ENCODE results near the gene SYMPK. TPM values are rescaled to one million over a fixed set of nuclear protein-coding genes. Genes with fewer than 3 reads are reported as not detected.
A peak's percentile ranks its signal among the peaks of the same experiment; 100 is the strongest.
"Not testable (repeated sequence)": the region's sequence is repeated elsewhere in the genome, so short reads cannot be mapped to it uniquely, and the experiment has no call there.

SYMPK gene
- total and polyA plus RNA-seq, 5 experiments from 2014 or later, result 4.4 to 91.1 (median 15.4) TPM

DNA sequence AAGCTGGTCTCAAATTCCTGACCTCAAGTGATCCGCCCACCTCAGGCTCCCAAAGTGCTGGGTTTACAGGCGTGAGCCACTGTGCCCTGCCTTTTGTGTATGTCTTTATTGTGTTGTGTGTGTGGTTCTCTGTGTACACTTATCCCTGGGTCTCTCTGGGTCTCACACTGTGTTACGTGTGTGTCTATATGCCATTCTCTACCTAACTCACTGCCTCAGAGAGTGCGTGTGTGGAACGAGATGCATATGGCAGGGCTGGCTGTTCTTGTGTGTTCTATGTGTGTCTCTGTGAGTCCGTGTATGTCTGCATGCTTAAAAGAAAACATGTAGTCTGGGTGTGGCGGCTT lies 11.6 kb upstream of the SYMPK start:
- no peaks in the 10 kb centered on the region for H3K9me3 Mint-ChIP-seq
- POLR2A ChIA-PET, result no interaction called here
- H3K4me1 Mint-ChIP-seq, result peaks cover 6 to 16% (median 13%) of the 10 kb centered on the region in 4 donors
- ATAC-seq (no peak), DNase-seq (no peak)
- H3K36me3 Mint-ChIP-seq, result no peaks in the 10 kb centered on the region
- peaks cover 19 to 50% (median 29%) of the 10 kb centered on the region in 5 donors for H3K27me3 Mint-ChIP-seq
- no peak overlapping the region for H3K27ac Mint-ChIP-seq
- no peak overlapping the region for H3K4me3 Mint-ChIP-seq

DNA sequence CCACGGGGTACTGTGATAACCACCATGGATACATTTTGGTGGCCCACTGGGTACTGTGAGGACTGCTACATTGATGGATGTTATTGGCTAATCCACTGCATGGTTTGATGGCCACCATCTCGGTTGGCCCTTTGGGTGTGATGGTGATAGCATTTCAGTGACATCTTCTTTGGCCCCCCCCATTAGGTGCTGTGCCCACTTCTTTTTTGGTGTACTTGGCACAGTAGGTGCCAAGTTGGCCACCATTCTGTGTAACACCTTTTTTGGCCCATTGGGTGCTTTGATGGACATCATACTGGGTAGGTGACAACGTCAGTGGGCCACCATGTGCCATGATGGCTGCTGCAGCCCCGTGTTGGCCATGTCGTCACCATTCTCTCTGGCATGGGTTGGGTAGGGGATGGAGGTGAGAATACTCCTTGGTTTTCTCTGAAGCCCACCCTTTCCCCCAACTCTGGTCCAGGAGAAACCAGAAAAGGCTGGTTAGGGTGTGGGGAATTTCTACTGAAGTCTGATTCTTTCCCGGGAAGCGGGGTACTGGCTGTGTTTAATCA lies 10.3 kb upstream of the SYMPK start:
- H3K27me3 Mint-ChIP-seq, result peaks cover 13 to 40% (median 24%) of the 10 kb centered on the region in 5 donors
- POLR2A ChIA-PET, result no interaction called here
- no peak for DNase-seq
- no peaks in the 10 kb centered on the region for H3K36me3 Mint-ChIP-seq
- H3K4me3 Mint-ChIP-seq, result no peak overlapping the region
- H3K4me1 Mint-ChIP-seq, result peaks cover 4 to 13% (median 11%) of the 10 kb centered on the region in 4 donors
- no peaks in the 10 kb centered on the region for H3K9me3 Mint-ChIP-seq
- no peak for ATAC-seq
- H3K27ac Mint-ChIP-seq, result peak overlapping the region in 1 of 10 donors; percentile 62

DNA sequence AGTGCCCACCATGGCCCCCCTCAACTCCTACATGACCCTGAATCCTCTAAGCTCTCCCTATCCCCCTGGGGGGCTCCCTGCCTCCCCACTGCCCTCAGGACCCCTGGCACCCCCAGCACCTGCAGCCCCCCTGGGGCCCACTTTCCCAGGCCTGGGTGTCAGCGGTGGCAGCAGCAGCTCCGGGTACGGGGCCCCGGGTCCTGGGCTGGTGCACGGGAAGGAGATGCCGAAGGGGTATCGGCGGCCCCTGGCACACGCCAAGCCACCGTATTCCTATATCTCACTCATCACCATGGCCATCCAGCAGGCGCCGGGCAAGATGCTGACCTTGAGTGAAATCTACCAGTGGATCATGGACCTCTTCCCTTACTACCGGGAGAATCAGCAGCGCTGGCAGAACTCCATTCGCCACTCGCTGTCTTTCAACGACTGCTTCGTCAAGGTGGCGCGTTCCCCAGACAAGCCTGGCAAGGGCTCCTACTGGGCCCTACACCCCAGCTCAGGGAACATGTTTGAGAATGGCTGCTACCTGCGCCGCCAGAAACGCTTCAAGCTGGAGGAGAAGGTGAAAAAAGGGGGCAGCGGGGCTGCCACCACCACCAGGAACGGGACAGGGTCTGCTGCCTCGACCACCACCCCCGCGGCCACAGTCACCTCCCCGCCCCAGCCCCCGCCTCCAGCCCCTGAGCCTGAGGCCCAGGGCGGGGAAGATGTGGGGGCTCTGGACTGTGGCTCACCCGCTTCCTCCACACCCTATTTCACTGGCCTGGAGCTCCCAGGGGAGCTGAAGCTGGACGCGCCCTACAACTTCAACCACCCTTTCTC lies 9.4 kb upstream of the SYMPK start:
- no peak overlapping the region for H3K27ac Mint-ChIP-seq
- H3K4me1 Mint-ChIP-seq, result peaks cover 4 to 9% (median 8%) of the 10 kb centered on the region in 4 donors
- no peak overlapping the region for H3K4me3 Mint-ChIP-seq
- no peaks in the 10 kb centered on the region for H3K9me3 Mint-ChIP-seq
- DNase-seq (no peak), ATAC-seq (no peak)
- no peaks in the 10 kb centered on the region for H3K36me3 Mint-ChIP-seq
- peaks cover 10 to 32% (median 19%) of the 10 kb centered on the region in 5 donors for H3K27me3 Mint-ChIP-seq
- POLR2A ChIA-PET, result no interaction called here

DNA sequence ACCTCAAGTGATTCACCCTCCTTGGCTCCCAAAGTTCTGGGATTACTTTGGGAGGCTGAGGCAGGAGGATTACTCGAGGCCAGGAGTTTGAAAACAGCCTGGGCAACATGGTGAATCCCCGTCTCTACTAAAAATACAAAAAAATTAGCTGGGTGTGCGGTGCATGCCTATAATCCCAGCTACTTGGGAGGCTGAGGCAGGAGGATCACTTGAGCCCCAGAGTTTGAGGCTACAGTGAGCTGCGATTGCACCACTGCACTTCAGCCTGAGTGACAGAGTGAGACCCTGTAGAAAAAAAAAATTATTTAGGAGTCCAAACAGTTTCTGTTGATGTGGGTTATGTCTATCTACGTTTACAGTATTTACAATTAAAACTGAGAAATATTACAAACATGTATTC lies 7.9 kb upstream of the SYMPK start:
- no peak for ATAC-seq
- no peak for DNase-seq
- Mint-ChIP-seq H3K4me3 (no peak overlapping the region), H3K9me3 (no peaks in the 10 kb centered on the region), H3K27ac (no peak overlapping the region), H3K36me3 (no peaks in the 10 kb centered on the region), H3K4me1 (peaks cover 0 to under 1% (median 0%) of the 10 kb centered on the region in 4 donors), H3K27me3 (peaks cover 5 to 23% (median 12%) of the 10 kb centered on the region in 5 donors)
- POLR2A ChIA-PET, result no interaction called here

DNA sequence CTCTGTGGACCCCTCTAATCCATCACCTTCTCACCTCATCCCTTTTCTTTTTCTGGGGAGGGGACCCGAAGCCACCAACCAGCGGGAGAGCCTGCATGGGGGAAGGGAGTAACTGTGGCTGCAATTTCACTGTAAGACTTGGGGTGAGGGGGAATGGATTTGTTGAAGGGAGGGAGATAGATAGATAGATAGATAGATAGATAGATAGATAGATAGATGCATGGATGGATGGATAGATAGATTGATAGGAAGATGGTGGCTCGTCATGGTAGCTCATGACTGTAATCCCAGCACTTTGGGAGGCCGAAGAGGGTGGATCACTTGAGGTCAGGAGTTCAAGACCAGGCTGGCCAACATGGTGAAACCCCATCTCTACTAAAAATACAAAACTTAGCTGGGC lies 4.3 kb upstream of the SYMPK start:
- ATAC-seq, H3K36me3 Mint-ChIP-seq, H3K27ac Mint-ChIP-seq, H3K4me3 Mint-ChIP-seq, POLR2A ChIA-PET, DNase-seq, H3K9me3 Mint-ChIP-seq: not testable (repeated sequence)
- Mint-ChIP-seq H3K27me3 (peaks cover 5 to 24% (median 20%) of the 10 kb centered on the region in 5 donors), H3K4me1 (peaks cover 10 to 23% (median 19%) of the 10 kb centered on the region in 4 donors)

DNA sequence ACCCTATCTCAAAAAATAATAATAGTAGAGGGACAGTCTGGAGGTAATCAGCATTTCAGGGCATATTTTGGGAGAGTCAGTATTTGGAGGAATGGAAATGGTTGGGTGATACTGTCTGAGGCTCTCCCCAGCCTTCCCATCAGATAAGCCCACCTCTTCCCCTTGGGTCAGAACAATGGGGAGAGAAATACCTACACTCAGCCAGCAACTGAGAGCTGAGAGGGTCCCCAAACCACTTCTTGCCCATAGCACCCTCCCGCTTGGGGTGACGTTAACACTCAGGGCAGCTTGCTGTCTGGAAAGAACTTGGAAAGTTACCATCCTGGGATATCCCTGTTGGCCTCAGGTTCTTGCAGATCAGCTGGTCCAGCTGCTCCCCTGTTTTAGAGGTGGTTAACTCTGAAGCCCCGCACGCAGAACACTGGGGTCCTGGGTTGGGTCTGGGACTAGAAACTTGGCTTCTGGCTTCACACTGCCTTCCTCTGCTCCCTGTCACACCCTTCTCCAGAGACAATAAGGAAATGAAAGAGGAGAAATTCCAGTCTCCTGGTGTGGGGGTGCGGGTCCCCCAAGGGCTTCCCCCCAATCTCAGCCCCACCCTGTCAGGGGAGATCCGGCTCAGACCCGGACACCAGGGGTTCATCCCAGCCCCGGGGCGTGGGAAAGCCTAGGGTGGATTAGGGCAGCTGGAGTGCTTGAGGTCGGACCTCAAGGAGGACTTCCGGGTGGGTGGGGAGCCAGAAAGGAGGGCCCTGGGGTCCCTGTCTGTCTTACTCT lies 3.6 kb upstream of the SYMPK start:
- no peaks in the 10 kb centered on the region for H3K36me3 Mint-ChIP-seq
- no peak for DNase-seq
- H3K9me3 Mint-ChIP-seq, result no peaks in the 10 kb centered on the region
- POLR2A ChIA-PET, result interaction anchor here (1.6 kb wide), 1 partner anchor 20 kb away, joined by 6 read pairs; no protein-coding TSS in a partner anchor
- H3K27me3 Mint-ChIP-seq, result peaks cover 5 to 24% (median 20%) of the 10 kb centered on the region in 5 donors
- ATAC-seq, result no peak
- no peak overlapping the region for H3K27ac Mint-ChIP-seq
- peaks cover 13 to 28% (median 25%) of the 10 kb centered on the region in 4 donors for H3K4me1 Mint-ChIP-seq
- no peak overlapping the region for H3K4me3 Mint-ChIP-seq

DNA sequence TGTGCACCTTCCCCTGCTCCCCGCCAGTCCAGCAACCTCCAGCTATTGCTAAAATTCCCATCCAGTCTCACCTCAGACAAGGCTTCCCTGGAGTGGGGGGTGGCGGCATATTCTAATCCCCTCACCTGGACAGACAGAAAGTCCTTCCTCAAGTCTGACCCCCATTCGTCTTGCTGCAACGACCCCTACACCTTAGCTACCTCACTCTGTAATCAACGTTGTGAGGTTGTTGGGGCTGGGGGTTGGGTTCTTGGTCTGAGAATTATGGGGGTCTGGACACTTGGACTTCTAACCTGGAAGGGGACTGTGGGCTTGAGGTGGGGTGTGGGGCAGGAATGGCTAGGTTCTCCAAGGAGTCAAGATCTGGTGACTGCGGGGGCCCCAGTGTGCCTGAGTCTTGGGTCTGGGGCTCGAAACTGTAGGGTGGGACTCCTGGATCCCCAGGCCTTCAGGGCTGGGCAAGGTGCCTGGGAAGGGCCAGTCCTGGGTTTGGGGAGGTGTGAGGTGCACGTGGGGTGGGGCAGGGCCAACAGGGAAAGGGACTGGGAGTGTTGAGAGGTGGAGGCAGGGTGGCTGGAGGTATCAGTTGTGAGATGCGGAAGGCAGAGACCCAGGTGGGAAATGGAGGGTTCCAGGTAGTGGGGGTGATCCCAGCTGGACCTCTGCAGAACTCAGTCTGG lies 2.5 kb upstream of the SYMPK start:
- H3K27ac Mint-ChIP-seq, result peak overlapping the region in 1 of 10 donors; percentile 24
- no peak for DNase-seq
- no peaks in the 10 kb centered on the region for H3K9me3 Mint-ChIP-seq
- peak overlapping the region in 4 of 10 donors; percentile 2 to 94 (median 9) for H3K4me3 Mint-ChIP-seq
- no peak for ATAC-seq
- POLR2A ChIA-PET, result interaction anchor here (1.1 to 1.6 kb wide), 2 partner anchors 21 to 72 kb away, joined by 3 to 6 read pairs; no protein-coding TSS in a partner anchor
- H3K4me1 Mint-ChIP-seq, result peaks cover 13 to 34% (median 32%) of the 10 kb centered on the region in 4 donors
- H3K36me3 Mint-ChIP-seq, result no peaks in the 10 kb centered on the region
- peaks cover 5 to 24% (median 20%) of the 10 kb centered on the region in 5 donors for H3K27me3 Mint-ChIP-seq

DNA sequence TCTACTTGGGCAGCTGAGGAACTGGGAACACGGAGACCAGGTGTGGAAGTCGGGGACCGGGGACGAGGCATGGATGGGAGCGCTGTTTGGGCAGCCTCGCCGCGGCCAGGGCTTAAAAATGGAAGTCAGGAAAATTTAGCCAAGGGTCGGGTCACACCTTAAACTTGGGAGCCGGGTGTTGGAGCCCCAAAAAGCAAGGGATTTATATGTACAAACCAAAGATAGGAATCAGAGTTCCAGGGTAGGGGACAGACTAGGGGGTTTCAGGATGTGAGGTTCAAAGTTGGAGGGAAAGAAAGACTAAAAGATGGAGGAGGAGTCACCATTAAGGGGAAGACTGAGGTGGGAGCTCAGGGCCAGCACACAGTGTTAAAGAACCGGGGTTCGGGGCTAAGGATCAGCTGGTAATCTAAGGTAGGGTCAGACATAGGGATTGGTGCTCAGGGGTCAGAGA lies 1.7 kb upstream of the SYMPK start:
- peak overlapping the region; percentile 41 to 94 (median 64) for H3K4me3 Mint-ChIP-seq
- ATAC-seq (no peak), DNase-seq (no peak)
- H3K4me1 Mint-ChIP-seq, result peaks cover 13 to 34% (median 33%) of the 10 kb centered on the region in 4 donors
- peak overlapping the region in 1 of 10 donors; percentile 53 for H3K27ac Mint-ChIP-seq
- peaks cover 0 to 4% (median 0%) of the 10 kb centered on the region in 3 donors for H3K36me3 Mint-ChIP-seq
- H3K27me3 Mint-ChIP-seq, result peaks cover 5 to 24% (median 20%) of the 10 kb centered on the region in 5 donors
- POLR2A ChIA-PET, result interaction anchor here (1.1 to 1.8 kb wide), 3 partner anchors 22 to 72 kb away, joined by 3 to 15 read pairs (median 6); partner anchors contain the start of gene MYPOP
- no peaks in the 10 kb centered on the region for H3K9me3 Mint-ChIP-seq

DNA sequence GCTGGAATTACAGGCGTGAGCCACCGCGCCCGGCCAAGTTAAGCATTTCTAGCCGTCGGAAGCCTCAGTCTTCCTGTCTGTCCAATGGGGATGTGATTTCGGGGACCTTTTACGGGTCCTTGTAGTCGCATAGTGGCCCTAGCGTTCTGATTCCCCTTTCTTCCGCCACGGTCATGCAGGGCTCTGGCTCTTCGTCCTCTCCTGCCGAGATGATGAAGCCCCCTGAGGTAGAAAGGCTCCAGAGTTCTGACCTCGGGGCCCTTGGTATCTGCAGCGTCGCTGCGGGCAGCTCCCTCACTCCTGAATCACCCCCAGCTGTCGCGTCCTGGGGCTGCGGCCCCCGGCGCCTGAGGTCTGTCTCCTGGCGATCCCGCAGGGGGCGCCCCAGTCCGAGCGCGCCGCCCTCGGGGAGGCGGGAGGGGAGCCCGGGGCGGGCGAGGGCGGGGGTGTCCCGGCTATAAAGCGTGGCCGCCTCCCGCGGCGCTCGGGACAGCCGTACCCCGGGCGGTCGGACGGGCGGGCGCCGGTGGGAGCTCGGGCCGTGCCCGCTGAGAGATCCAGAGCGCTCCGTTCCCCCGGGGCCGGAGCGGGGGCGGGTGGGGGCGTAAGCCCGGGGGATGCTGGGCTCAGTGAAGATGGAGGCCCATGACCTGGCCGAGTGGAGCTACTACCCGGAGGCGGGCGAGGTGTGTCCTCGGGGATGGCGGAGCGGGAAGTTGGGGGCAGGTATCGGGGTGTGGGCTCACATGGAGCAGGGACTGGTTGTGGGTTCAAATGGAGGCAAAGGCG lies 1.1 kb upstream of the SYMPK start, which contains the start of gene FOXA3:
Gene FOXA3, plus strand, starts transcription at position 487 of the 789 bp plus-strand sequence. Its CDS starts 131 bp downstream, at position 618.
- Mint-ChIP-seq H3K4me3 (peak within 1 kb of the TSS; percentile 89 to 100 (median 96)), H3K27ac (peak within 1 kb of the TSS; percentile 78 to 99 (median 96)), H3K36me3 (peaks cover 0 to 10% (median under 1%) of the 10 kb centered on the region in 3 donors), H3K27me3 (peaks cover 5 to 24% (median 20%) of the 10 kb centered on the region in 5 donors), H3K4me1 (peaks cover 13 to 34% (median 33%) of the 10 kb centered on the region in 4 donors), H3K9me3 (no peaks in the 10 kb centered on the region)
- DNase-seq (peak in 7 of 10 donors; percentile 40 to 58 (median 47)), ATAC-seq (peak in 1 of 2 donors; percentile 13)
- POLR2A ChIA-PET, result interaction anchor here (0.6 to 2.9 kb wide), 10 partner anchors 14 to 395 kb away, joined by 3 to 33 read pairs (median 6); partner anchors contain the start of genes IRF2BP1, MYPOP and SIX5

DNA sequence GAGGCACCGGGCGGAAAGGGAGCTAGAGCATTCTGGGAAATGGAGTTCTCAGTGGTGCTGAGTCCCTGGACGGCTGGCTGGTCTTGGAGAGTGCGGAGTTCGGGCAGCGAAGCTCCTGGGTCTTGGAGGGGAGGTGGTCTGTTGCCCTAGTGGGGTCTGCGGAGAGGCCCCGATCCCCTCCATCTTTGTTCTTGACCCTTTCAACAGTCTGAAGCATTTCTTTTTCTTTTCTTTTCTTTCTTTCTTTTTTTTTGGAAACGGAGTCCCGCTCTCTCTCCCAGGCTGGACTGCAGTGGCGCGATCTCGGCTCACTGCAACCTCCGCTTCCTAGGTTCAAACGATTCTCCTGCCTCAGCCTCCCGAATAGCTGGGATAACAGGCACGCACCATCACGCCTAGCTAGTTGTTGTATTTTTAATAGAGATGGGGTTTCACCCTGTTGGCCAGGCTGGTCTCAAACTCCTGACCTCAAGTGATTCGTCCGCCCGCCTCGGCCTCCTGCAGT lies 440 bp upstream of the SYMPK start:
- peaks cover 5 to 24% (median 20%) of the 10 kb centered on the region in 5 donors for H3K27me3 Mint-ChIP-seq
- H3K36me3 Mint-ChIP-seq, result peaks cover 0 to 16% (median 5%) of the 10 kb centered on the region in 3 donors
- DNase-seq, result no peak
- peak overlapping the region; percentile 89 to 100 (median 96) for H3K4me3 Mint-ChIP-seq
- POLR2A ChIA-PET, result interaction anchor here (0.6 to 2.9 kb wide), 9 partner anchors 13 to 394 kb away, joined by 3 to 33 read pairs (median 6); partner anchors contain the start of genes IRF2BP1, MYPOP and SIX5
- ATAC-seq, result no peak
- peaks cover 13 to 38% (median 33%) of the 10 kb centered on the region in 4 donors for H3K4me1 Mint-ChIP-seq
- H3K27ac Mint-ChIP-seq, result peak overlapping the region; percentile 78 to 99 (median 96)
- H3K9me3 Mint-ChIP-seq, result no peaks in the 10 kb centered on the region

DNA sequence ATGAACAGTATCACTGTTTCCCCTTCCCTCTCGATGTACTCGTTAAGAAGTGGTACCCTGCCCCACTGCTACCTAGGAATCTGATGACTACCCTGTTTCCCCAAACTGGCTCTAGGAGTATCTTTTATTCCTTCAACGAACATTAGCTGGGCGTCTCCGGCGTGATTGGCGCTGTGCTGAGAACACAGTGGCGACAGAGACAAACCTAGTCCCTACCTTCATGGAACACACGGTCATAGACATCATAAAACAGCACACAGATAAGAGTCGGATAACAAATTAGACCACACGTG lies 730 bp downstream of the SYMPK start:
- no peak for ATAC-seq
- peak overlapping the region; percentile 78 to 99 (median 96) for H3K27ac Mint-ChIP-seq

More for the DNA sequence above, 730 bp downstream of the SYMPK start:
- Mint-ChIP-seq H3K36me3 (peaks cover 0 to 25% (median 5%) of the 10 kb centered on the region in 3 donors), H3K27me3 (peaks cover 5 to 24% (median 20%) of the 10 kb centered on the region in 5 donors), H3K4me3 (peak overlapping the region; percentile 89 to 100 (median 96)), H3K4me1 (peaks cover 17 to 43% (median 38%) of the 10 kb centered on the region in 4 donors), H3K9me3 (no peaks in the 10 kb centered on the region)
- POLR2A ChIA-PET, result interaction anchor here (1.4 to 2.9 kb wide), 2 partner anchors 23 to 93 kb away, joined by 10 to 33 read pairs; partner anchors contain the start of genes IRF2BP1 and SIX5
- no peak for DNase-seq

All from naive thymus-derived CD8-positive, alpha-beta T cell (primary cell).